Liver (tissue), 9 donors: ENCODE measurements around the gene SLC25A52. TPM values are rescaled to one million over a fixed set of nuclear protein-coding genes. Genes with fewer than 3 reads are reported as not detected.

Experiments
- DNase-seq: peaks from one replicate; pipeline ENCODE4 v3.0.0-alpha.2; 2017; ENCODE audit warnings: low spot score
- H3K27ac ChIP-seq, 2 donors: one replicate each; pipeline ENCODE4 v1.7.0; 2013; ENCODE audit warnings: inconsistent platforms in 2 of 2, low read length in 2 of 2, control low read depth in 1 of 2, low read depth in 1 of 2, mild to moderate bottlenecking in 1 of 2
- H3K27me3 ChIP-seq, 4 donors: one replicate each; pipeline versions ENCODE4 v1.6.1 to v1.7.0; 2013; ENCODE audit warnings: low read length in 3 of 4, inconsistent platforms in 1 of 4, mild to moderate bottlenecking in 1 of 4, moderate library complexity in 1 of 4; ENCODE audit not compliant: control insufficient read depth in 4 of 4, insufficient read depth in 4 of 4
- H3K36me3 ChIP-seq, 4 donors: one replicate each; pipeline versions ENCODE4 v1.6.1 to v1.7.0; 2013; ENCODE audit warnings: low read length in 3 of 4, mild to moderate bottlenecking in 3 of 4, low read depth in 1 of 4, moderate library complexity in 1 of 4; ENCODE audit not compliant: control insufficient read depth in 4 of 4, insufficient read depth in 3 of 4
- H3K4me1 ChIP-seq, 4 donors: one replicate each; pipeline versions ENCODE4 v1.6.1 to v1.7.0; 2013; ENCODE audit warnings: low read length in 3 of 4, mild to moderate bottlenecking in 3 of 4, moderate library complexity in 1 of 4; ENCODE audit not compliant: control insufficient read depth in 4 of 4, insufficient read depth in 4 of 4
- H3K4me3 ChIP-seq, 3 donors: one replicate each; pipeline versions ENCODE4 v1.6.1 to v1.7.0; 2013; ENCODE audit warnings: low read length in 3 of 3, control low read depth in 1 of 3, low read depth in 1 of 3, mild to moderate bottlenecking in 1 of 3
- H3K9ac ChIP-seq, 2 donors: one replicate each; pipeline ENCODE4 v1.7.0; 2013; ENCODE audit warnings: low read length in 2 of 2, mild to moderate bottlenecking in 2 of 2, moderate library complexity in 2 of 2, control low read depth in 1 of 2, low read depth in 1 of 2
- H3K9me3 ChIP-seq, 4 donors: one replicate each; pipeline versions ENCODE4 v1.6.1 to v1.7.0; 2013; ENCODE audit warnings: low read length in 3 of 4; ENCODE audit not compliant: control insufficient read depth in 4 of 4
- EGR1 ChIP-seq, 2 donors: IDR thresholded peaks; 2 replicates each; pipeline ENCODE4 v1.6.1; 2016 to 2018; ENCODE audit warnings: antibody characterized with exemption in 2 of 2, low read depth in 2 of 2
- FOXA1 ChIP-seq: IDR thresholded peaks from 2 replicates; pipeline ENCODE4 v1.6.1; 2016; ENCODE audit warnings: antibody characterized with exemption
- FOXA2 ChIP-seq: IDR thresholded peaks from 2 replicates; pipeline ENCODE4 v1.6.1; 2016; ENCODE audit warnings: antibody characterized with exemption
- GABPA ChIP-seq, 2 donors: IDR thresholded peaks in 1 of 2; conservative IDR thresholded peaks in 1 of 2; 2 replicates each; pipeline ENCODE4 v1.6.1; 2016; ENCODE audit warnings: antibody characterized with exemption in 2 of 2, mild to moderate bottlenecking in 1 of 2, moderate library complexity in 1 of 2
- HNF4A ChIP-seq, 2 donors: conservative IDR thresholded peaks; 2 replicates each; pipeline ENCODE4 v1.6.1; 2016; ENCODE audit warnings: antibody characterized with exemption in 2 of 2, mild to moderate bottlenecking in 2 of 2
- HNF4G ChIP-seq: IDR thresholded peaks from 2 replicates; pipeline ENCODE4 v1.6.1; 2016; ENCODE audit warnings: antibody characterized with exemption
- JUND ChIP-seq, 2 donors: IDR thresholded peaks; 2 replicates each; pipeline ENCODE4 v1.6.1; 2016; ENCODE audit warnings: antibody characterized with exemption in 2 of 2
- MAX ChIP-seq: IDR thresholded peaks from 2 replicates; pipeline ENCODE4 v1.6.1; 2016; ENCODE audit warnings: antibody characterized with exemption
- NR2F2 ChIP-seq: IDR thresholded peaks from 2 replicates; pipeline ENCODE4 v1.6.1; 2016; ENCODE audit warnings: antibody characterized with exemption
- RAD21 ChIP-seq, 2 donors: IDR thresholded peaks; 2 replicates each; pipeline ENCODE4 v1.6.1; 2016; ENCODE audit warnings: antibody characterized with exemption in 2 of 2, mild to moderate bottlenecking in 2 of 2
- REST ChIP-seq: IDR thresholded peaks from 2 replicates; pipeline ENCODE4 v1.6.1; 2016; ENCODE audit warnings: antibody characterized with exemption, mild to moderate bottlenecking
- RXRA ChIP-seq, 2 donors: IDR thresholded peaks; 2 replicates each; pipeline ENCODE4 v1.6.1; 2017 to 2018; ENCODE audit warnings: antibody characterized with exemption in 2 of 2, mild to moderate bottlenecking in 1 of 2
- SP1 ChIP-seq: IDR thresholded peaks from 2 replicates; pipeline ENCODE4 v1.6.1; 2018; ENCODE audit warnings: antibody characterized with exemption, mild to moderate bottlenecking
- TAF1 ChIP-seq: conservative IDR thresholded peaks from 2 replicates; pipeline ENCODE4 v1.6.1; 2016; ENCODE audit warnings: antibody characterized with exemption, mild to moderate bottlenecking
- YY1 ChIP-seq: IDR thresholded peaks from 2 replicates; pipeline ENCODE4 v1.6.1; 2016; ENCODE audit warnings: antibody characterized with exemption, mild to moderate bottlenecking
- polyA plus RNA-seq, 2 donors: library from polyadenylated mRNA; stranded (reverse) in 1 of 2; unstranded in 1 of 2; fragments of 200-250 nt in 1 of 2; fragments of >200 nt in 1 of 2; fragmentation: Nextera tagmentation in 1 of 2; extraction: Ambion mirVana in 1 of 2; gene quantifications; one replicate each; pipeline versions ENCODE4 v1.2.1 to v1.2.3, GENCODE V29; 2013 to 2015
- total RNA-seq, 2 donors: library from RNA; depleted of rRNA; stranded (reverse); fragments of >200 nt; gene quantifications; one replicate each; pipeline ENCODE4 v1.2.3, GENCODE V29; 2014
- TF ChIP-seq, protein P1 (sequence below): IDR thresholded peaks from 2 replicates; pipeline ENCODE4 v1.6.1; 2016; ENCODE audit warnings: antibody characterized with exemption
- TF ChIP-seq, protein P2 (sequence below): fragments of 150-350 bp; IDR thresholded peaks from 2 replicates; pipeline ENCODE4 v1.5.1; 2017; ENCODE audit warnings: improper control_type of control experiment, low read depth, low read length; ENCODE audit not compliant: missing input control
- TF ChIP-seq, protein P3 (sequence below): IDR thresholded peaks from 2 replicates; pipeline ENCODE4 v1.6.1; 2016; ENCODE audit warnings: antibody characterized with exemption
- donor health status: healthy.
- donor health status: healthy.
- donor health status: healthy.
- donor health status: healthy.
- donor health status: healthy.

The SLC25A52 gene
- total and polyA plus RNA-seq, 4 donors = 0.14 to 0.17 TPM; not detected in 2

- H3K4me1 ChIP-seq = peaks cover 2 to 25% (median 21%) of the 10 kb centered on the region in 4 donors
- no peaks in the 10 kb centered on the region for H3K9me3 ChIP-seq
- no peak overlapping the region for H3K9ac ChIP-seq
- H3K27me3 ChIP-seq = no peaks in the 10 kb centered on the region
- H3K36me3 ChIP-seq = no peaks in the 10 kb centered on the region
- no peak for TF ChIP-seq NR2F2
- TF ChIP-seq, protein P1, sequence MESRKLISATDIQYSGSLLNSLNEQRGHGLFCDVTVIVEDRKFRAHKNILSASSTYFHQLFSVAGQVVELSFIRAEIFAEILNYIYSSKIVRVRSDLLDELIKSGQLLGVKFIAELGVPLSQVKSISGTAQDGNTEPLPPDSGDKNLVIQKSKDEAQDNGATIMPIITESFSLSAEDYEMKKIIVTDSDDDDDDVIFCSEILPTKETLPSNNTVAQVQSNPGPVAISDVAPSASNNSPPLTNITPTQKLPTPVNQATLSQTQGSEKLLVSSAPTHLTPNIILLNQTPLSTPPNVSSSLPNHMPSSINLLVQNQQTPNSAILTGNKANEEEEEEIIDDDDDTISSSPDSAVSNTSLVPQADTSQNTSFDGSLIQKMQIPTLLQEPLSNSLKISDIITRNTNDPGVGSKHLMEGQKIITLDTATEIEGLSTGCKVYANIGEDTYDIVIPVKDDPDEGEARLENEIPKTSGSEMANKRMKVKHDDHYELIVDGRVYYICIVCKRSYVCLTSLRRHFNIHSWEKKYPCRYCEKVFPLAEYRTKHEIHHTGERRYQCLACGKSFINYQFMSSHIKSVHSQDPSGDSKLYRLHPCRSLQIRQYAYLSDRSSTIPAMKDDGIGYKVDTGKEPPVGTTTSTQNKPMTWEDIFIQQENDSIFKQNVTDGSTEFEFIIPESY = no peak
- no peak for TF ChIP-seq RXRA (IDR thresholded peaks at IDR 0.05)
- TF ChIP-seq SP1 = no peak
- no peak for TF ChIP-seq HNF4G
- TF ChIP-seq YY1 = no peak
- no peak for TF ChIP-seq FOXA1
- TF ChIP-seq, protein P2, sequence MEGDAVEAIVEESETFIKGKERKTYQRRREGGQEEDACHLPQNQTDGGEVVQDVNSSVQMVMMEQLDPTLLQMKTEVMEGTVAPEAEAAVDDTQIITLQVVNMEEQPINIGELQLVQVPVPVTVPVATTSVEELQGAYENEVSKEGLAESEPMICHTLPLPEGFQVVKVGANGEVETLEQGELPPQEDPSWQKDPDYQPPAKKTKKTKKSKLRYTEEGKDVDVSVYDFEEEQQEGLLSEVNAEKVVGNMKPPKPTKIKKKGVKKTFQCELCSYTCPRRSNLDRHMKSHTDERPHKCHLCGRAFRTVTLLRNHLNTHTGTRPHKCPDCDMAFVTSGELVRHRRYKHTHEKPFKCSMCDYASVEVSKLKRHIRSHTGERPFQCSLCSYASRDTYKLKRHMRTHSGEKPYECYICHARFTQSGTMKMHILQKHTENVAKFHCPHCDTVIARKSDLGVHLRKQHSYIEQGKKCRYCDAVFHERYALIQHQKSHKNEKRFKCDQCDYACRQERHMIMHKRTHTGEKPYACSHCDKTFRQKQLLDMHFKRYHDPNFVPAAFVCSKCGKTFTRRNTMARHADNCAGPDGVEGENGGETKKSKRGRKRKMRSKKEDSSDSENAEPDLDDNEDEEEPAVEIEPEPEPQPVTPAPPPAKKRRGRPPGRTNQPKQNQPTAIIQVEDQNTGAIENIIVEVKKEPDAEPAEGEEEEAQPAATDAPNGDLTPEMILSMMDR = no peak
- TF ChIP-seq, protein P3, sequence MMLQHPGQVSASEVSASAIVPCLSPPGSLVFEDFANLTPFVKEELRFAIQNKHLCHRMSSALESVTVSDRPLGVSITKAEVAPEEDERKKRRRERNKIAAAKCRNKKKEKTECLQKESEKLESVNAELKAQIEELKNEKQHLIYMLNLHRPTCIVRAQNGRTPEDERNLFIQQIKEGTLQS = no peak
- no peak for TF ChIP-seq MAX
- TF ChIP-seq EGR1 (IDR thresholded peaks at IDR 0.05; ENCODE audit: low read depth in 2 of 2) = no peak
- TF ChIP-seq RAD21 (IDR thresholded peaks at IDR 0.05) = no peak
- TF ChIP-seq FOXA2 = no peak
- no peak for TF ChIP-seq TAF1
- no peak for TF ChIP-seq REST
- TF ChIP-seq HNF4A (conservative IDR thresholded peaks at IDR 0.05) = no peak
- TF ChIP-seq GABPA (IDR thresholded peaks at IDR 0.05 in 1 of 2, conservative IDR thresholded peaks at IDR 0.05 in 1 of 2) = no peak
- TF ChIP-seq JUND (IDR thresholded peaks at IDR 0.05) = no peak
- no peak overlapping the region for H3K4me3 ChIP-seq
- DNase-seq = no peak
- H3K27ac ChIP-seq = no peak overlapping the region
These were observed 32.9 kb upstream of the SLC25A52 start for GRCh38 chr18:31793531-31793930.
